Psoas muscle (tissue), 8 donors: Measurements from ENCODE around the gene CIC. TPM values are rescaled to one million over a fixed set of nuclear protein-coding genes. Genes with fewer than 3 reads are reported as not detected.

Experiments
- ATAC-seq, 4 donors: fragments of 200-7000 bp; cut with Tn5 transposase; one replicate each; pipeline ENCODE4 v1.9.1; 2020; ENCODE audit warnings: moderate library complexity in 3 of 4, mild to moderate bottlenecking in 2 of 4
- DNase-seq, 2 donors: peaks; one replicate each; pipeline ENCODE4 v3.0.0-alpha.2; 2020
- H3K27ac ChIP-seq: fragments of 200-600 bp; one replicate; pipeline ENCODE4 v1.8.0; 2022
- H3K27me3 ChIP-seq, 3 donors: fragments of 200-600 bp in 1 of 3; one replicate each; pipeline versions ENCODE4 v1.6.1 to v1.8.0; 2013 to 2022; ENCODE audit warnings: low read length in 2 of 3, mild to moderate bottlenecking in 2 of 3, moderate library complexity in 1 of 3; ENCODE audit not compliant: insufficient read depth in 3 of 3
- H3K36me3 ChIP-seq, 2 donors: fragments of 200-600 bp in 1 of 2; one replicate each; pipeline versions ENCODE4 v1.6.1 to v1.8.0; 2013 to 2022; ENCODE audit warnings: low read depth in 1 of 2, mild to moderate bottlenecking in 1 of 2, moderate library complexity in 1 of 2; ENCODE audit not compliant: insufficient read depth in 1 of 2
- H3K4me1 ChIP-seq: fragments of 200-600 bp; one replicate; pipeline ENCODE4 v1.8.0; 2022
- H3K4me3 ChIP-seq: fragments of 200-600 bp; one replicate; pipeline ENCODE4 v1.8.0; 2022; ENCODE audit warnings: mild to moderate bottlenecking
- H3K9me3 ChIP-seq: fragments of 200-600 bp; one replicate; pipeline ENCODE4 v1.8.0; 2022
- WGBS, 3 donors: extraction: QIAGEN DNeasy Blood & Tissue Kit; methylation state at CpG; one replicate each; pipeline versions ENCODE4 v1.1.6 to v1.1.7; 2013; 5-methylcytosine and 5-hydroxymethylcytosine counted together
- intact Hi-C, 2 donors: fragments of 100-400 bp; cut with DNase I; formaldehyde crosslinking; loops; one replicate each; pipeline versions ENCODE4 v1.11.0 to v1.14.2; 2022
- polyA plus RNA-seq, 3 donors: library from polyadenylated mRNA; stranded (reverse); fragments of 200-250 nt; gene quantifications; one replicate each; pipeline ENCODE4 v1.2.3, GENCODE V29; 2013
- total RNA-seq, 4 donors: library from RNA; stranded (reverse); fragmentation: NEBNext Ultra II Directional in 2 of 4; extraction: Animal tissue kit (Norgen Biotek cat#: 25700) in 2 of 4; gene quantifications; one replicate each; pipeline versions ENCODE4 v1.2.1 to v1.2.4, GENCODE V29; 2021 to 2023
- TF ChIP-seq, protein P1 (sequence below): fragments of 200-600 bp; IDR thresholded peaks from one replicate; pipeline ENCODE4 v1.8.0; 2022; ENCODE audit warnings: antibody characterized with exemption
- donor health status: healthy with polysubstance abuse.
- donor health status: DM: no; HTN: no; CAD: no; lungs with moderate emphysema.
- donor health status: Bipolar disorder and iron deficiency.
- donor health status: healthy.
- donor health status: DM: yes; HTN: yes; CAD: no.
- donor health status: DM: no; HTN: no; CAD: no.
- donor health status: DM: no; HTN: no; CAD: no.
- donor health status: DM: yes; HTN: yes; CAD: no.

CIC gene
- total and polyA plus RNA-seq, 7 donors: 17.1 to 55.0 (median 36.4) TPM

DNA sequence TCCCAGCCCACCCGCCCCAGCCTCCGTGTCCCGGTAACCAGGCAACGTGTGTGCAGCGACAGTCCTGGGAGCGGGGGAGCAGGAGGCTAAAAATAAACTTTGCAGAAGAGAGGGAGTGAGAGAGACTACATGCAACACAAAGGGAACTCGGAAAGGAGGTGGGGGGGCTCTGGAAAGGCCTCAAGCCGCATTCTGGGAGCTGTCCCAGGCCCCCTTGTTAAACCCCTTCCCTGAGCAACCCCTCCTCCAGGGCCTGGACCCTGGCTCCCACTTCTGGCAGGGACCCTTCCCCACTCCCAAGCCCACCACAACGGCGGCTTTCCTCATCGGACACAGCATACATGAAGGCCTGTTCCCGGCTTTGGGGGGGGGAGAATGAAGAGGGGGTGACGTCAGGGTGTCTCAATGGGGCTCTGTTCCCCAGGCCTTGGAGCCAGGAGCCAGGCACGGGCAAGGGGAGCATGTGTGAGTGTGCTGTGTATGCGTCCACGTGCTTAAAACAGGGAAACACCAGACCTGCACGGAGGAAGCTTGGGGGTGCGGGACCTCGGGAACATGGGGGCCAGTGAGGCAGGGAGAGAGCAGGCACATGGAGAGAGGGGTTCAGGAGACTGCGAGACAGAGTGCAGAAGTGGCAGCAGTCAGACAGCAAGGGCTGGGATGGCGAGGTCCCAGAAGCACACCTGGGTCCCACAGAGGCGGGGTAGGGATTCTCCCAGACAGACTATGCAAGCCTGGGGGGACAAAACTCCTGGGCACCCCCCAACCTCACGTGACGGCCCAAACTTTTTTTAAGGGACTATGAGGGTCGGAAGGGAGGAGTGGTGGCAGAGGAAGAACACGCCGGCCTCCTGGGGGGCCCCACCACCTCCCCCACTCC lies 16.4 kb upstream of the CIC start:
- peaks cover 19% of the 10 kb centered on the region for H3K4me1 ChIP-seq
- intact Hi-C loops: no loop called here
- H3K36me3 ChIP-seq: no peaks in the 10 kb centered on the region
- ATAC-seq: peak in 2 of 4 donors; percentile 21 to 28
- H3K9me3 ChIP-seq: no peaks in the 10 kb centered on the region
- peak overlapping the region; percentile 92 for H3K27ac ChIP-seq
- TF ChIP-seq, protein P1, sequence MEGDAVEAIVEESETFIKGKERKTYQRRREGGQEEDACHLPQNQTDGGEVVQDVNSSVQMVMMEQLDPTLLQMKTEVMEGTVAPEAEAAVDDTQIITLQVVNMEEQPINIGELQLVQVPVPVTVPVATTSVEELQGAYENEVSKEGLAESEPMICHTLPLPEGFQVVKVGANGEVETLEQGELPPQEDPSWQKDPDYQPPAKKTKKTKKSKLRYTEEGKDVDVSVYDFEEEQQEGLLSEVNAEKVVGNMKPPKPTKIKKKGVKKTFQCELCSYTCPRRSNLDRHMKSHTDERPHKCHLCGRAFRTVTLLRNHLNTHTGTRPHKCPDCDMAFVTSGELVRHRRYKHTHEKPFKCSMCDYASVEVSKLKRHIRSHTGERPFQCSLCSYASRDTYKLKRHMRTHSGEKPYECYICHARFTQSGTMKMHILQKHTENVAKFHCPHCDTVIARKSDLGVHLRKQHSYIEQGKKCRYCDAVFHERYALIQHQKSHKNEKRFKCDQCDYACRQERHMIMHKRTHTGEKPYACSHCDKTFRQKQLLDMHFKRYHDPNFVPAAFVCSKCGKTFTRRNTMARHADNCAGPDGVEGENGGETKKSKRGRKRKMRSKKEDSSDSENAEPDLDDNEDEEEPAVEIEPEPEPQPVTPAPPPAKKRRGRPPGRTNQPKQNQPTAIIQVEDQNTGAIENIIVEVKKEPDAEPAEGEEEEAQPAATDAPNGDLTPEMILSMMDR: no peak
- no peak for DNase-seq
- peaks cover 0 to 4% (median 0%) of the 10 kb centered on the region in 3 donors for H3K27me3 ChIP-seq
- WGBS, 3 donors: 2 to 6% (median 4%) methylated on average over 27 of the region's 27 CpGs
- H3K4me3 ChIP-seq: peak overlapping the region; percentile 95

DNA sequence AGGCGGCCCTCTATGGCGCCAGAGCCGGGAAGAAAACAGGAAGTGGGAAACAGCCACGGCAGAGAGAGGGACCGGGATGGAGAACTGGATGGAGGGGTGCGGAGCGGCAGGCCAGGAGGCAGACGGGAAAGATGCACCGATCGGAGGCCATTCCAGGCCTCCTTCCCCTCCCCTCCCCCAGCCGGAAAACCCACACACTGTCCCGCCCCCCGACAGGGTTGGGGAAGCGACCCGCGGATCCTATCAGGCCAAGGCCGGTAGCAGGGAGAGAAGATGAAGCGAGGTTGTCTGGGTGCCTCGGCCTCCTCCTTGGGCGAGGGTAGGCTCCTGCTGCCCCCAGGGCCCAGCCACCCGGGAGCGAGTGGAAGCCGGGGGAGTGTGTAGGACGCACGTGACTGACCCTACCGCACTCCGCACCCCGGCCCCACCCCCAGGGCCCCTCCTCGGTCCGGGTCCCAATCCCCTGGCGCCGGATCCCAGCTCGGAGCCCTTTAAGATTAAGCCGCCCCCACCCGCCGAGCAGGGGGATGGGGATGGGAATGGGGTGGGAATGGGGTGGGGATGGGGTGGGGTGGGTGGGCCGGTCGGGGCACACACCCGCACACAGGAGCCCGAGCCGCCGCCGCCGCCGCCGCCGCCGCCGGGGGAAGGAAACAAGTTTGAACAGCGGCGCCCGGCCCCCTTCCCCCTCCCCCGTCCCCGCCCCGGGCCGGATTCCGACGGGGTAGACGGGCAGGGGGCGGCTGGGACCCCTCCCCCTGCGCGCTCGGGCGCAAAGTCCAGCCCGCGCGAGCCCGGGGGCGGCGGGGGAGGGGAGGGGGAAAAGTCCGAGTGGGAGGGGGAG lies 15.6 kb upstream of the CIC start:
- peaks cover 19% of the 10 kb centered on the region for H3K4me1 ChIP-seq
- intact Hi-C loops: no loop called here

DNA sequence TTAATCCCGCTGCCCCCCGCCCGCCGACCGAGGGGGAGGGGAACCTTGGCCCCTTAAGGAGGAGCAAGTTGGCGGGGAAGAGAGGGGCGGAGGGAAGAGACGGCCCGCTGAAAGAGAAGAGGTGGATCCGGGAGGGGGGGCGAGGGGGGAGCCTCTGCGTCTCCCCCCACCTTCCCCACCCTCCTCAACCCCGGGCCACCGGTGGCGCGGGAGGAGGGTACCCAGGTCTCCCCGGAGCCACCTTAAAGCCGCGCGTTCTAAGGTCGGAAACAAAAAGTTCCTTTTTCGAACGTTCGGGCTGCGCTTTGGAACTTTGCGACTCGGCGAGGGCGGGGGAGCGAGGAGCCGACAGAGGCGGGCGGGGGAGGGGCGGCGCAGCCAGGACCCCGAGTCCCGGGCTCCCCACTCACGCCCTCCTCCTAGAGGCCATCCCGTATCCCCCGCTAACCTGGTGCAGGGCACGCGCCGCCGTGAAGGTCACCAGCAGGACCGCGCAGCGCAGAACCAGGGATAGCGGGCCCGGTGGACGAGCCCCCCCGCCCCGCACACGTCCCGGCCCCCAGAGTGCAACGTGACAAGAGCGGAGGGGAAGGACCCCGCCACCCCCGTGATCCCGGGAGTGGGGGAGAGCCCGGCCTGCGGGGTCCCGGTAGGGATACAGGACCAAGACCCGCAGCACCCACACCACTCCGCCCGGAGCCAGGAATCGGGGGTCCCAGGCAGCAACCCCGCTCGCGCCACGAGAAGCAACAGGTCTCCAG lies 14.8 kb upstream of the CIC start:
- TF ChIP-seq, protein P1: no peak
- Histone ChIP-seq H3K9me3 (no peaks in the 10 kb centered on the region), H3K4me1 (peaks cover 19% of the 10 kb centered on the region), H3K4me3 (peak overlapping the region; percentile 95), H3K27me3 (peaks cover 0 to 4% (median 0%) of the 10 kb centered on the region in 3 donors), H3K27ac (peak overlapping the region; percentile 92), H3K36me3 (no peaks in the 10 kb centered on the region)
- DNase-seq: peak; percentile 72 to 80
- 0% methylated on average over 37 to 70 of the region's 70 CpGs for WGBS, 3 donors
- intact Hi-C loops: no loop called here
- ATAC-seq: peak; percentile 21 to 54 (median 40)

More for the DNA sequence above, 15.6 kb upstream of the CIC start:
- Histone ChIP-seq H3K36me3 (no peaks in the 10 kb centered on the region), H3K27ac (peak overlapping the region; percentile 92), H3K27me3 (peaks cover 0 to 4% (median 0%) of the 10 kb centered on the region in 3 donors), H3K9me3 (no peaks in the 10 kb centered on the region), H3K4me3 (peak overlapping the region; percentile 95)
- DNase-seq (peak; percentile 68 to 80), ATAC-seq (peak; percentile 13 to 28 (median 17))
- 2 to 4% (median 3%) methylated on average over 33 to 71 of the region's 71 CpGs for whole genome bisulfite sequencing, 3 donors
- TF ChIP-seq, protein P1: no peak
